Nephron progenitor cell (in vitro differentiated cells): ENCODE measurements around the gene FOXP3.
"Not testable (repeated sequence)": the region's sequence is repeated elsewhere in the genome, so short reads cannot be mapped to it uniquely, and the experiment has no call there.

ENCODE experiments used
- DNase-seq: peaks from one replicate; pipeline ENCODE4 v3.0.0; 2021
- H3K27ac Mint-ChIP-seq: 2 replicates; pipeline ENCODE4 v1.8.0; 2021; ENCODE audit warnings: mild to moderate bottlenecking, moderate library complexity, mixed read lengths
- H3K27me3 Mint-ChIP-seq: 2 replicates; pipeline ENCODE4 v1.8.0; 2021; ENCODE audit warnings: mild to moderate bottlenecking, low read depth, mixed read lengths; ENCODE audit not compliant: poor library complexity
- H3K36me3 Mint-ChIP-seq: 2 replicates; pipeline ENCODE4 v1.8.0; 2021; ENCODE audit warnings: low read depth, mixed read lengths
- H3K4me1 Mint-ChIP-seq: 2 replicates; pipeline ENCODE4 v1.8.0; 2021; ENCODE audit warnings: mixed read lengths
- H3K4me3 Mint-ChIP-seq: 2 replicates; pipeline ENCODE4 v1.8.0; 2021; ENCODE audit warnings: mild to moderate bottlenecking, moderate library complexity, mixed read lengths
- H3K9me3 Mint-ChIP-seq: 2 replicates; pipeline ENCODE4 v1.8.0; 2021; ENCODE audit warnings: mild to moderate bottlenecking, moderate library complexity, mixed read lengths
- CTCF ChIP-seq: fragments of 200-600 bp; sonication (generic); IDR thresholded peaks from 2 replicates; pipeline ENCODE4 v1.5.0; 2021; ENCODE audit warnings: antibody characterized with exemption

The FOXP3 gene

GRCh38 chrX:49303346-49303745 lies 38.8 kb upstream of the FOXP3 start, which contains the start of gene GAGE10:
Gene GAGE10 (plus strand): TSS chrX:49303646. CDS start chrX:49304860, 1,214 bp downstream.
- Mint-ChIP-seq H3K9me3 (peaks cover 58% of the 10 kb centered on the region), H3K36me3 (peaks cover 3% of the 10 kb centered on the region), H3K4me1 (no peaks in the 10 kb centered on the region), H3K27me3 (peaks cover 6% of the 10 kb centered on the region), H3K4me3 (no peak within 1 kb of the TSS), H3K27ac (no peak within 1 kb of the TSS)
- DNase-seq = no peak
- TF ChIP-seq CTCF = no peak

- peaks cover 6% of the 10 kb centered on the region for H3K27me3 Mint-ChIP-seq
- H3K27ac Mint-ChIP-seq = no peak overlapping the region
- H3K4me3 Mint-ChIP-seq = no peak overlapping the region
- H3K4me1 Mint-ChIP-seq = no peaks in the 10 kb centered on the region
- H3K36me3 Mint-ChIP-seq = peaks cover 9% of the 10 kb centered on the region
- no peak for TF ChIP-seq CTCF
- peaks cover 64% of the 10 kb centered on the region for H3K9me3 Mint-ChIP-seq
- DNase-seq = no peak
These were observed 36.2 kb upstream of the FOXP3 start for GRCh38 chrX:49300703-49301102.

- not testable (repeated sequence) for H3K36me3 Mint-ChIP-seq, H3K27me3 Mint-ChIP-seq, H3K4me3 Mint-ChIP-seq, DNase-seq, H3K4me1 Mint-ChIP-seq, H3K27ac Mint-ChIP-seq
- peaks cover 65% of the 10 kb centered on the region for H3K9me3 Mint-ChIP-seq
These were observed 34.8 kb upstream of the FOXP3 start for GRCh38 chrX:49299293-49299692.

- Mint-ChIP-seq H3K9me3 (peaks cover 66% of the 10 kb centered on the region), H3K36me3 (peaks cover 4% of the 10 kb centered on the region), H3K4me1 (peaks cover 9% of the 10 kb centered on the region), H3K4me3 (no peak overlapping the region), H3K27me3 (peaks cover 7% of the 10 kb centered on the region), H3K27ac (no peak overlapping the region)
- no peak for TF ChIP-seq CTCF
- no peak for DNase-seq
These were observed 28.2 kb upstream of the FOXP3 start for GRCh38 chrX:49292400-49293362.

GRCh38 chrX:49291615-49292337 lies 27.3 kb upstream of the FOXP3 start:
- Mint-ChIP-seq H3K36me3 (peaks cover 3% of the 10 kb centered on the region), H3K4me3 (no peak overlapping the region), H3K4me1 (peaks cover 9% of the 10 kb centered on the region), H3K27me3 (peaks cover 7% of the 10 kb centered on the region), H3K9me3 (peaks cover 67% of the 10 kb centered on the region), H3K27ac (no peak overlapping the region)
- peak; percentile 75 for DNase-seq
- peak; percentile 60 for TF ChIP-seq CTCF

GRCh38 chrX:49290215-49290614 lies 25.7 kb upstream of the FOXP3 start:
- TF ChIP-seq CTCF = no peak
- no peak overlapping the region for H3K27ac Mint-ChIP-seq
- peaks cover 9% of the 10 kb centered on the region for H3K4me1 Mint-ChIP-seq
- no peak overlapping the region for H3K4me3 Mint-ChIP-seq
- H3K36me3 Mint-ChIP-seq = no peaks in the 10 kb centered on the region
- DNase-seq = no peak
- H3K27me3 Mint-ChIP-seq = peaks cover 7% of the 10 kb centered on the region
- peaks cover 52% of the 10 kb centered on the region for H3K9me3 Mint-ChIP-seq
